OCI-LY1 (cell line): ENCODE measurements around the gene MMAB.

Experiments
- CTCF ChIP-seq: fragments of 200-600 bp; sonication (generic), shearing (Covaris generic); IDR thresholded peaks from 2 replicates; pipeline ENCODE4 v1.5.1; 2017; ENCODE audit warnings: mild to moderate bottlenecking, antibody characterized with exemption, low read length, moderate library complexity, mixed read lengths
- EZH2 ChIP-seq: fragments of 200-600 bp; sonication (generic), shearing (Covaris generic); IDR thresholded peaks from 2 replicates; pipeline ENCODE4 v1.8.0; 2017; ENCODE audit warnings: borderline replicate concordance, mixed run types, mild to moderate bottlenecking, antibody characterized with exemption, low read length, moderate library complexity, mixed read lengths

DNA sequence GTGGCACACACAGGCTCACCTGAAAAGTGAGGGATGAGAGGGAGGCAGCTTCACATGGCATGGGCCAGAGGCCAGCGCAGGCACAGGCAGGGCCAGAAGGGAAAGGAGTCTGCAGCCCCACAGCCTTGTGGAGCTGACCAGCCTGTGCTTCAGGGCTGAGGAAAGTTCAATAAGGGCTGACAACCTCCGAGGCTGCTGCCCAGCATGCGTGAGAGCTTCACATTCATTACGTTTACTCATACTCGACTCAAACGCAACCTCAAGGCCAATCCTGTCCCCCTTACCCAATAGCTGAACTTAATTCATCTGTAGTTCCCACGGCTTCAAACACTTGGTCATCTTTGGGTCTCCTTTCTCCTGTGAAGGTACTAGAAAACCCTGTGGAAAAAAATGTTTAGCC, 4.8 kb downstream of the MMAB start:
- no peak for TF ChIP-seq CTCF
- no peak for TF ChIP-seq EZH2
